HT-29 (cell line): ENCODE measurements around the gene SIGLEC5. TPM values are rescaled to one million over a fixed set of nuclear protein-coding genes. Genes with fewer than 3 reads are reported as not detected.
A peak's percentile ranks its signal among the peaks of the same experiment; 100 is the strongest.
"Not testable (repeated sequence)": the region's sequence is repeated elsewhere in the genome, so short reads cannot be mapped to it uniquely, and the experiment has no call there.

ENCODE experiments used
- DNase-seq: peaks from one replicate; pipeline ENCODE4 v3.0.0-alpha.2; 2015; ENCODE audit warnings: low spot score
- total RNA-seq: library from RNA; depleted of rRNA; stranded (reverse); fragments of >200 nt; shearing (Covaris generic); gene quantifications from 2 replicates; pipeline ENCODE4 v1.2.3, GENCODE V29; 2014; rRNA removed

Gene SIGLEC5, protein sequence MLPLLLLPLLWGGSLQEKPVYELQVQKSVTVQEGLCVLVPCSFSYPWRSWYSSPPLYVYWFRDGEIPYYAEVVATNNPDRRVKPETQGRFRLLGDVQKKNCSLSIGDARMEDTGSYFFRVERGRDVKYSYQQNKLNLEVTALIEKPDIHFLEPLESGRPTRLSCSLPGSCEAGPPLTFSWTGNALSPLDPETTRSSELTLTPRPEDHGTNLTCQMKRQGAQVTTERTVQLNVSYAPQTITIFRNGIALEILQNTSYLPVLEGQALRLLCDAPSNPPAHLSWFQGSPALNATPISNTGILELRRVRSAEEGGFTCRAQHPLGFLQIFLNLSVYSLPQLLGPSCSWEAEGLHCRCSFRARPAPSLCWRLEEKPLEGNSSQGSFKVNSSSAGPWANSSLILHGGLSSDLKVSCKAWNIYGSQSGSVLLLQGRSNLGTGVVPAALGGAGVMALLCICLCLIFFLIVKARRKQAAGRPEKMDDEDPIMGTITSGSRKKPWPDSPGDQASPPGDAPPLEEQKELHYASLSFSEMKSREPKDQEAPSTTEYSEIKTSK
- total RNA-seq: not detected in 2 replicates

DNA sequence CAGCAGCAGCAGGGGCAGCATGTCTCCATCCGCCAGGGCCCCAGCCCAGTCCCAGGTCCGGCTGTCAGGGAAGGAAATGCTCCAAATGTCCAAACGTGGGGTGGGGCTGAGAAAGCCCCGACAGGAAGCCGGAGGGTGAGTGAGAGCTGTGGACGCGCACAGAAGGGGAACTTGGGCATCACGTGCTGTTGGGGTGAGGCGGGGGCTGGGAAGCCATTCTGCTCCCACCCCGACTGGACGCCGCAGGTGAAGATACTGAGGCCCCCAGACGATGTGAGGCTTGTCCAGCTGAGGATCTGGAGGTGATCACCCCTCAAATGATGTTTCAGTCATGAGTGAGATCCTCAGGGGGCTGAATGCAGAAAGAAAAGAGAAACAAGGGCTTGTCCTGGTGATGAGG lies at the start of gene SIGLEC5:
Gene SIGLEC5, minus strand, starts transcription at position 87 of the 400 bp plus-strand sequence. Its CDS starts 66 bp downstream, at position 21.
- not testable (repeated sequence) for DNase-seq

DNA sequence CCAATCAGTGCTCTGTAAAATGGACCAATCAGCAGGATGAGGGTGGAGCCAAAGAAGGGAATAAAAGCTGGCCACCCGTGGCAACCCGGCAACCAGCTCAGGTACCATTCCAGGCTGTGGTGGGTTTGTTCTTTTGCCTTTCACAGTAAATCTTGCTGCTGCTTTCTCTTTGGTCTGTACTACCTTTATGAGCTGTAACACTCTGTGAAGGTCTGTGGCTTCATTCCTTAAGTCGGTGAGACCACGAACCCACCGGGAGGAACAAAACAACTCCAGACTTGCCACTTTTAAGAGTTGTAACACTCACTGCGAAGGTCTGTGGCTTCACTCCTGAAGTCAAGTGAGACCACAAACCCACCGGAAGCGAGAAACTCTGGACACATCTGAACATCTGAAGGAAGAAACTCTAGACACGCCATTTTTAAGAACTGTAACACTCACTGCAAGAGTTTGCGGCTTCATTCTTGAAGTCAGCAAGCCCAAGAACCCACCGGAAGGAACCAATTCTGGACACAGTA lies 46.4 kb upstream of the SIGLEC5 start:
- no peak for DNase-seq

DNA sequence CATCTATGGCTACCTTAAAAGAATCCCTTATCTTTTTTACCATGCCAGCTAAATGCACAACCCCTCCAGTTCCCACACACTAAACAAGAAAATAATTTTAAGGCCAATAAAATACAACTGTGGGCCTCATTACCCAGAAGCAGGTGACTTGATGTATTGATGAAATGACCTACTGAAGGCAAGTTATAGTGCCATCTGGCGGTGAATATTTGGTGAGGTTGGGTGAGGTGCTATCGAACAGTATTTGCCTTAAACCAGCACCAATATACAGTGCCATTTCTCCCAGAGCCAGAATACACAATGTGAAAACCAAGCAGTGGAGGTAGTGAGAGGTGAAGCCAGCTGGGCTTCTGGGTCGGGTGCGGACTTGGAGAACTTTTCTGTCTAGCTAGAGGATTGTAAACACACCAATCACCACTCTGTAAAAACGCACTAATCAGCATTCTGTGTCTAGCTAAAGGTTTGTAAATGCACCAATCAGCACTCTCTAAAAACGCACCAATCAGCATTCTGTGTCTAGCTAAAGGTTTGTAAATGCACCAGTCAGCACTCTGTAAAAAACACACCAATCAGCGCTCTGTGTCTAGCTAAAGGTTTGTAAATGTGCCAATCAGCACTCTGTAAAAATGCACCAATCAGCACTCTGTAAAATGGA lies 45.8 kb upstream of the SIGLEC5 start:
- peak; percentile 79 for DNase-seq

DNA sequence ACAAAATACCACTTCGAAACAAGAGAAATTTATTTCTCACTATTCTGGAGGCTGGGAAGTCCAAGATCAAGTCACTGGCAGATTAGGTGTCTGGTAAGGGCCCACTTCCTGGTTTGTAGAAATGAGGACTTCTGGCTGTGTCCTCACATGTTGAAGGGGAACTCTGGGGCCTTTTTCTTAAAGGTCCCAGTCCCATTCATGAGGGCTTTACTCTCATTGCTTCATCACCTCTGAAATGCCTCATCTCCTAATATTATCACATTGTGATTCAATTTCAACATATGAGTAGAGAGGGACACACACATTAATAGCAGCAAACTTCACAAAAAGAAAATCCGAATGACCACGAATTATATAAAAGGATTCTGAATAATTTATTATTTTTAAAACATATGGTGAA lies 38.0 kb upstream of the SIGLEC5 start:
- DNase-seq: no peak

DNA sequence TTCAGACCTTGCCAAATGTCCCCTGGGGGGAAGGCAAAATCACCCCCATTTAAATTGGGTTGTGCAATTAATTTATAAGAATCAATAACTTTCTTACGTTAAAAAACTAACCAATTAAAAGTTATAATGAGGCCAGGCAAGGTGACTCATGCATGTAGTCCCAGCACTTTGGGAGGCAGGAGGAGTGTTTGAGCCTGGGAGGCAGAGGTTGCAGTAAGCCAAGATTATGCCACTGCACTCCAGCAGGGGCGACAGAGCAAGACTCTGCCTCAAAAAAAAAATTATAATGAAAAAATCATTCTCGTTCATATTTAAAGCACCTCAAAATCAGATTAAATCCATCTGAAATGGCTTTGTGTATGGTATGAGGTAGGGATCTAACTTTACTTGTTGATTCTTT lies 34.8 kb upstream of the SIGLEC5 start:
- peak; percentile 39 for DNase-seq

DNA sequence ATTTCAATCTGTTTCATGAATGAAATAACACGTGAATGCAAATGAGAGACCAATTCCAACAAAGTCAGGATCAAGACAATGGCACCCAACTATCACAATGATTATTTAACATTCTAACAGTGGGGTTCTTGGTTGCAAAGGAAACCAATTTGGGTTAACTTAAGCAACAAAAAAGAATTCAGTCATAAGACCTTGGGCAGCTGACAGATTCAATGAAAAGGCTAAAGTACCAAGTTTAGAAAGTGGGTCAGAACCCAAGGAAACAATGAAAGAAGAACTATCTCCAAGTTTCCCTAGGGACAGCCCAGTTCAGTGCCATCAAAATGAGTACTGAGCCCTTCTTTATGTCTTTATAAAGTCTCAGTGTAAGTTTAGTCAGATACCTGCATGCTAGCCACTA lies 33.9 kb upstream of the SIGLEC5 start:
- no peak for DNase-seq

DNA sequence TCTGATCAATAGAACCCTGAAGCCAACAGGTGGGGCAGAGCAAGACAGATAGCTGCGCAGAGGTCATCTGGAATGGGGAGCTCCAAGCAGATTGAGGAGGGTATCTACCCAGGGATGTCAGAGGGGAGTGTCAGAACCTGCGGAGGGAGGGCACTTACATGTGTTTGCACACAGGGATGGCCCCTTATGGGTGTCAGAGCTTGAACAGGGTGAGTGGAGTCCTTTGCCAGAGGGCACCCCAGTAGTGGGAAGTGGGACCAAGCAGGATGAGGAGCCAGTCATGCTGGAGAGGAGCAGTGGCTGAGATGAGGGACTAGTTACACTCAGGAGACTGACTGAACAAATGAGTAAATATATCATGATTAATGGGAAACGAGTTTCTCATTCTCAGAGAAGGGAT lies 33.4 kb upstream of the SIGLEC5 start:
- no peak for DNase-seq

DNA sequence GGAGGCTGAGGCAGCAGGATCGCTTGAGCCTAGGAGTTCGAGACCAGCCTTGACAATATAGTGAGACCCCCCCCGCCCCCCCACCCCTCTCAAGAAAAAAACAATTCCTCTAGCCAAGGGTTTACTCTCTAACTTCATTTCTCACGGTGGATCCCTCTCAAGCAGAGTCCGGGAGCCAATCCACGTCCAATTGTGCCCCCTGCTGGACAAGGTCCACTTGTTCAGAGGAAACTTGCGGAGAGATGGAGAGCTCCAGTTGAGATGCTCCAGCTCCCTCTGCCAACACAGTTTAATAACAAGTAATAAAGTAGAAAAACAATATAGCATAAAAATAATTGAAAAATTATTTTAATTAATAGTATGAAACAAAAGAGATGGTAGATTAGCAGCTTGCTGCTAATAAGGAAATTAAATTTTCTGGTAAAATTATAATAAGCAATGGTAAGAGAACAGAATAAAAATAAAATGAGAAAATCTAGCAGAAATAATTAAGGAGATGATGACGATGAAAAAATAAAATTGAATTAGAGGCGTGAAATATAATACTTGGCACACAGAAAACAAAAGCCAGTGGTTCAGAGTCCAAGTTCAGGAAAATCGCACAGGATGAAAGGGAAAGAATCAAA lies 30.9 kb upstream of the SIGLEC5 start:
- peak; percentile 94 for DNase-seq

DNA sequence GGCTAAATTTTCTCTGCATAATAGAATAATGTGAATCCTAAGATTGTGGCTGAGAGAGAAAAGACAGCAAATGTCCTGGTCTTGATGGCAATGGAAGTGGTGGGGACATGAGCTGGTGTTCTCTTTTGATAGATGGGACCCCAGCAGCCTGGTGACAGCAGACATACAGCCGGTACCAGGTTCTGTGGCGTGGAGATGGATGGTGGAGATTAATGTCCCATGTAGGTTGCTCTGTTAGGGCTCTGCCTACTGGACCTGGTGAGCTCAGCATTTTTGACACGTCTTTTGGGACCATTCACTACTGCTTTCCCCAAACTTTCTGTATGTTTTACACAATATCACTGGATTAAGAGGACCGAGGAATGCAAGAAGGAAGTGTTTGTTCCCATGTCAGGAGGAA lies 24.6 kb upstream of the SIGLEC5 start:
- no peak for DNase-seq

DNA sequence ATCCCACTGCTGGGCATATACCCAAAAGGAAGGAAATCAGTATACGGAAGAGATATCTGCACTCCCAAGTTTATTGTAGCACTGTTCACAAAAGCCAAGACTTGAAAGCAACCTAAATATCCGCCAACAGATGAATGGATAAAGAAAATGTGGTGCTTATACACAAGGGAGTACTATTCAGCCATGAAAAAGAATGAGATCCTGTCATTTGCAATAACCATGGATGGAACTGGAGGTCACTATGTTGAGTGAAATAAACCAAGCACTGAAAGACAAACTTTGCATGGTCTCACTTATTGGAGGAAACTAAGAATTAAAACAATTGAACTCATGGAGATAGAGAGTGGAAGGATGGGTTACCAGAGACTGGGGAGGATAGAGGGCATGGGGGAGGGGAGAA lies 23.0 kb upstream of the SIGLEC5 start:
- no peak for DNase-seq

DNA sequence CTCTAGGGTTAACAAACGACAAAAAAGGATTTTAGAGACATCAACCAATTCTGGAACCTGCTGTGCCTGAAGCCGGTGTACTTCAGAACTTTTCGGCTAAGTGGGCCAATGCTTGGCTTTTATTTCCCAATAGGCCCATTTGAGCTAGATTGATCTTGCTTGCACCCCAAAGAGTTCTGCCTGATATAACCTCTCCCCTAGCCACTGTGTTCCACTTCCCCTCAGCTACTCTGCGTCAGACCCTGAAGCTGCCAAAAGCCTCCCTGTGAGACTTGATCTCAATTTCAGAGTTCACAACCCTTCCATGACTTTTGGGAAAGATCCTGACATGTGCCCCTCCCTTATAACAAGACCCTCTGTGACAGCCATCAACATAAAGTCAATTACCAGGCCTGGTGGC lies 22.1 kb upstream of the SIGLEC5 start:
- DNase-seq: no peak

DNA sequence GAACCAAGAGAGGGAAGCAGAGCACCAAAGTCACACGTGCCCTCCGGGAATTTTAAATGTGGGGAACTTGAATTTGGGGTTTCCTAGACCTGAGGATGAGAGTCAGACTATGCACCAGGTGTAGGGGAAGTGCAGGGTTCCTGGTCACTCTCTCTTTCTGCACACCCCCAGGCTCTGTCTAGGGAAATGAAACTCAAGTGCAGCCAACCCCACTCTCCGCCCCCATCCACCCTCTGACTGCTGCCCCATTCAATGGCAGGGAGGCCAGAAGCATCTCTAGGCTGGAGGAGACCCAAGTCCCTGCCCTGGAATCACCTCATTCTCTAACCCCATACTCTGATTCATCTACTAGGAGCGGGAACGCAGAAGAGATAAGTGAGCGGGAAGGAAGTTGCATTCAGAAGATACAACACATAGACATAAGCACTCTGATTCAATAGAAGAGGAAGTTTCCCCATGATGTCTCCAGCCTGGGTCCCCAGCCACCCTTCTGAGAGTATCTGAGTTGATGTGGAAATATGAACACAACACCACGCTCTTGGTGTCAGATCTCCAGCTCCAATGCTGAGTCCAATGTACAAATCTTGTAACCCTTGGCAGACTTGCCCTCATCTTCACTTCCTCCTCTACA lies 21.1 kb upstream of the SIGLEC5 start:
- no peak for DNase-seq

DNA sequence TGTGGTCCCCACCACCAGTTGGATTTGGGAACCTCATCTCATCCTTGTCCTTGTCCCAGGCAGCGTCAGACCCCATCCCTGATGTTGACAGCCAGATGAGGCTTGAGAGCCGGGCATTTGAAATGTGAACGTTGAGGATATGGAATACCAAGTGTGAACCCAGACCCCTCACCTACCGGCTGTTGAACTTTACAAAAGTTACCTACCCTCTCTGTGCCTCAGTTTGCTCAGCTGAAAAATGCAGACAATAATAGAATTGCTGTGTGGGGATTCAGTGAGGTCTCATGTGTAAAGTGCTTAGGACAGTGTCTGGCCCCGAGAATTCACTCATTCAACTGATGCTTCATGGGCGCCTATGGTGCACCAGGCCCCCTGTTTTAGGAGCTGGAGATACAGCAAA lies 17.1 kb upstream of the SIGLEC5 start:
- no peak for DNase-seq

DNA sequence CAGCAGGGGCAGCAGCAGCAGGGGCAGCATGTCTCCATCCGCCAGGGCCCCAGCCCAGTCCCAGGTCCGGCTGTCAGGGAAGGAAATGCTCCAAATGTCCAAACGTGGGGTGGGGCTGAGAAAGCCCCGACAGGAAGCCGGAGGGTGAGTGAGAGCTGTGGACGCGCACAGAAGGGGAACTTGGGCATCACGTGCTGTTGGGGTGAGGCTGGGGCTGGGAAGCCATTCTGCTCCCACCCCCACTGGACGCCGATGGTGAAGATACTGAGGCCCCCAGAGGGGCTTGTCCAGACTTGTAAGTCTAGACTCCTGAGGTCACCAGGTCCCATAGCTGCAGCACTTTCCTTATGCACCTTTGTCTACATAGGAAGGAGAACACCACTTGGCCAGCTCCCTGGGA lies 16.5 kb upstream of the SIGLEC5 start, which contains the start of gene SIGLEC14:
Gene SIGLEC14, minus strand, starts transcription at position 96 of the 400 bp plus-strand sequence. Its CDS starts 66 bp downstream, at position 30.
- not testable (repeated sequence) for DNase-seq

DNA sequence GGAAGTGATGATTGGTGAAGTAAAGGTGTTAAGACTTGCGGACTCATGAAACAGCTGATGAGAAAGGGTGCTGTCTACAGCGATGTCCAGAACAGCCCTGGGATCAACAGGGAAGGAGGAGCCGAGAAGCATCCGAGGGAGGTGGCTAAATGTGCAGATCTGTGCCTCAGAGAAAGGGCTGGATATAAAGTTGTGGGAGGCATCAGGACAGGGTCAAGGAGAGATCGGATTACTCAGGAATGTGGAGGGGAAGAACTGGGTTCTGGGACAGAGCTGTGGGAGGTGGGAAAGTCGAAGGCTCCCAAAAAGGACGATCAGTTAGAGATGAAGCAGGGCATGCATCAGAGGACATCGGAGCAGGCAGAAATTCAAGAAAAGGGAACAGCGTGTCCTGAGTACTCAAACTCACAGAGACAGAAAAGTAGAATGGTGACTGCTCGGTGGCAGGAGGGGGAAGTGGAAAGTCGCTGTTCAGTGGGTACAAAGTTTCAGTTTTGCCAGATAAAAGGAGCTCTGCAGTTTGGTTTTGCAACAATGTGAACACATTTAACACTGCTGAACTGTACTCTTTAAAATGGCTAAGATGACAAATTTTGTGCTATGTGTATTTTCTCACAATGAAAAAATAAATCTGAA lies 14.6 kb upstream of the SIGLEC5 start:
- DNase-seq: no peak

DNA sequence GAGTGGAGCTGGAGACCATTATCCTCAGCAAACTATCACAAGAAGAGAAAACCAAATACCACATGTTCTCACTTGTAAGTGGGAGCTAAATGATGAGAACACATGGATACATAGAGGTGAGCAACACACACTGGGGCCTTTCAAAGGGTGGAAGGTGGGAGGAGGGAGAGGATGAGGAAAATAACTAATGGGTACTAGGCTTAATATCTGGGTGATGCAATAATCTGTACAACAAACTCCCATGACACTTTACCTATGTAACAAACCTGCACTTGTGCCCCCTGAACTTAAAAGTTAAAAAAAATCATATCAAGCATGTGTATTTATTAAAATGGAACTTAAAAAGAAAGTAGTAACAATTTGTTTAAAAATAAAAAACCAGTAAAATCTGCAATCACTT lies 11.4 kb upstream of the SIGLEC5 start:
- no peak for DNase-seq

DNA sequence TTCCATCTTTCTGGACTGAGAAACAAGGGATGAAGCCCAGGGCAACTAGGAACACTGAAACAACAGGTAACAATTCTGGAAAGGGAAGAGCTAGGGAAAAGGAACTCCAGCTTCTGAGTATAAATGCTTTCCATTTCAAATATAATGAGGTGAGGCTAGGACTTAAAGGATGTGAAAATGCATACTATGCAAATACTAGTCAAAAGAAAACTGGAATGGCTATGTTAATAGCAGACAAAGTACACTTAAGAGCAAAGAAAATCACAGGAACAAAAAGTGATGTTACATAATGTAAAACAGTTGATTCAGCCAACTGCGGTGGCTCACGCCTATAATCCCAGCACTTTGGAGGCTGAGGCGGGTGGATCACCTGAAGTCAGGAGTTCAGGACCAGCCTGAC lies 10.2 kb upstream of the SIGLEC5 start:
- no peak for DNase-seq

DNA sequence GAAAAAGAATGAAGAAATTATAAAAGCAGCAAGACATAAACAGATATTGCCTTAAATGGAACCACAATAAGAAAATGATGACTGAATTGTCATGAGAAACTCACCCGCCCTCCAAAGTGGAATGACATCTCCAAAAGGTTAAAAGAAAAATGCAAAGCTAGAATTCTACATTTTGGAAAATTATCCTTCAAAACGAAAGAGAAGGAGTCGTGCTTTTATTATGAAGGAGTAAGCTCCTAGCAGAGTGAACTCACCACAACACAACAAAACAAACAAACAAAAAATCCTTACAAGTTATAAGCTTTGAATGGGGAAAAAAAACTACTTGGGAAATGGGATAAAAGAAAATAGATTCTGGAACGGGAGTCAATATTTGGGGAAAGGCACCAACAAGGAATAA lies 9.7 kb upstream of the SIGLEC5 start:
- DNase-seq: no peak

DNA sequence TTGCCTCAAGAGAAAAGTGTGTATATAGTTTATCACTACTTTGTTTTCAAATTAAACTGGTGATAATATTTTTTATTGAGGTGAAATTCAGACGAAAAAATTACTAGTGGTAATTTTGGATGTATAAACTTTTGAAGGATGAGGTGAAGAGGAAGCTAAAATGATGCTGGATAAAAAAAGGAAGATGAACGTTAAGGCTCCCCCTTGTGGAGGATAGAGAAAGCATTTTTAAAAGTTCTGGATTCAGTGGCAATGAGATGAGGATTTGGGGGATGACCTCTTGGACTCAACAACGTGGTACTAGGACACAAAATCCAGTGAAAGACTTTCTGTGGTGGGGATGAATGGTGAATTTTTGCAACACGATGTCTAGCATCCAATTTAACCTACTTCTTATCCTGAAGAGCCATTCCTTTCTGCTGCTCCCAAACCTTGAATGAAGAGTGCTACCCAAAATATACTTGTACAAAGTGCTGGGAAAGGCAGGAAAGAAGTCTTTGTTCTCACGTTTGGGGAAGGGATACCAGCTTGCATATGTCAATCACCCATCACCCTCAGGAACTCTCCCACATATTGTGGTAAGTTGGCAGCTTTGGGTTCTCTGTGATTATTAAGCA lies 7.3 kb upstream of the SIGLEC5 start:
- DNase-seq: peak; percentile 58

DNA sequence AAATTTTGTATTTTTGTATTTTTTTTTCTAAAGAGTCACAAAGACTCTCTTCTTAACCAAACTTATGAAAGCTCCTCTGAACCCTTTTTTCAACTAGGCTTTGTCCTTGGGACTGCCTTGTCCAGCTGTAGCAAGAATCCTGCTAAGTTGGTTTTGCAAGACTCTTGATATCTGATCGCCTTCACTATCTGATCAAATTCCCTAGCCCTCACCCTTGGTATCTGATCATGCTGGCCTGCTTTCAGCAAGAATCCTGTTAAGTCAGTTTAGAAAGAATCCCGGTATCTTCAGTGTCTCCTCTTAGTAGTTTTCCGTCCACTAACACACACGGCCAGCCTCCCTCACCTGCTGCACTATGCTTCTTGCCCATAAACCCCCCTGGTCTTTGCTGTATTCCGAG lies 1.9 kb upstream of the SIGLEC5 start:
- no peak for DNase-seq
